Endothelial cell of umbilical vein (primary cell): ENCODE results near the gene ZNF740.

Experiments used
- CTCF ChIP-seq, 2 donors: IDR thresholded peaks; 1 replicate in 1 of 2; 2 replicates in 1 of 2; pipeline ENCODE4 v1.5.1; 2011; ENCODE audit warnings: low read length in 2 of 2, mild to moderate bottlenecking in 2 of 2, moderate library complexity in 2 of 2, control low read depth in 1 of 2, inconsistent platforms in 1 of 2, low read depth in 1 of 2; ENCODE audit not compliant: insufficient read depth in 1 of 2; ENCODE audit errors: extremely low read depth in 1 of 2
- EZH2 ChIP-seq: IDR thresholded peaks from 2 replicates; pipeline ENCODE4 v1.6.1; 2012; ENCODE audit warnings: borderline replicate concordance, low read depth, mild to moderate bottlenecking, moderate library complexity, low read length, inconsistent platforms; ENCODE audit not compliant: severe bottlenecking
- FOS ChIP-seq: IDR thresholded peaks from 2 replicates; pipeline ENCODE4 v1.6.1; 2011; ENCODE audit warnings: mild to moderate bottlenecking, low read length, moderate library complexity, borderline replicate concordance; ENCODE audit not compliant: insufficient read depth
- MAX ChIP-seq: IDR thresholded peaks from 2 replicates; pipeline ENCODE4 v1.6.1; 2011; ENCODE audit not compliant: insufficient read depth, insufficient read length
- MYC ChIP-seq: IDR thresholded peaks from one replicate; pipeline ENCODE4 v1.6.1; 2011; ENCODE audit warnings: mild to moderate bottlenecking, low read depth, low read length
- POLR2A ChIP-seq: IDR thresholded peaks from 2 replicates; pipeline ENCODE4 v1.6.1; 2012; ENCODE audit warnings: low read depth, mild to moderate bottlenecking, control low read depth, low read length

- no peak for TF ChIP-seq CTCF (IDR thresholded peaks at IDR 0.05; ENCODE audit: extremely low read depth in 1 of 2, insufficient read depth in 1 of 2, low read depth in 1 of 2, low read length in 2 of 2)
- no peak for TF ChIP-seq EZH2
- TF ChIP-seq FOS, result no peak
- TF ChIP-seq MYC, result no peak
- TF ChIP-seq POLR2A, result no peak
- TF ChIP-seq MAX, result no peak
Observed at GRCh38 chr12:53212931-53213330, 32.4 kb downstream of the ZNF740 start.
